M059J (cell line): ENCODE results near the gene SLC38A11. TPM values are rescaled to one million over a fixed set of nuclear protein-coding genes. Genes with fewer than 3 reads are reported as not detected.

ENCODE experiments used
- DNase-seq: peaks from one replicate; pipeline ENCODE4 v3.0.0-alpha.2; 2012; ENCODE audit warnings: low read depth
- total RNA-seq: library from RNA; depleted of rRNA; stranded (reverse); fragments of >200 nt; shearing (Covaris generic); gene quantifications from 2 replicates; pipeline ENCODE4 v1.2.3, GENCODE V29; 2014

The SLC38A11 gene
- total RNA-seq, 1 experiment from 2014 or later: 0.44 TPM

DNA sequence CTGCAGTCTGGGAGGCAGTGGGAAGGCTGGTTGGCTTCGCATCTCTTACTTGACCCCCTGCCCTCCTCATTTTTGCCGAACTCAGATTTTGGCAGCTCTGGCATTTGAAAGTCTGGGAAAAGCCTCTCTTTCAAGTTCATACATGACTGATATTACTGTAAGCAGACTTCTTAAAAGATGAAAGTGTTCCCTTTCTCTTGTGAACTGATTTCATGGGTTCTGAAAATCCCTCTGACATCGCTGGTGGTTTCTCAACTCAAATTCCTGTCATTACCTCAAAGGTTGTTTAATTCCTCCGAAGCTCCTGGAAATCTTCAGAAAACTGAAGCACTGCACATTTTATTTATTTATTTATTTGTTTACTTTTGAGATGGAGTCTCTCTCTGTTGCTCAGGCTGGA lies 16.9 kb upstream of the SLC38A11 start:
- peak; percentile 17 for DNase-seq

DNA sequence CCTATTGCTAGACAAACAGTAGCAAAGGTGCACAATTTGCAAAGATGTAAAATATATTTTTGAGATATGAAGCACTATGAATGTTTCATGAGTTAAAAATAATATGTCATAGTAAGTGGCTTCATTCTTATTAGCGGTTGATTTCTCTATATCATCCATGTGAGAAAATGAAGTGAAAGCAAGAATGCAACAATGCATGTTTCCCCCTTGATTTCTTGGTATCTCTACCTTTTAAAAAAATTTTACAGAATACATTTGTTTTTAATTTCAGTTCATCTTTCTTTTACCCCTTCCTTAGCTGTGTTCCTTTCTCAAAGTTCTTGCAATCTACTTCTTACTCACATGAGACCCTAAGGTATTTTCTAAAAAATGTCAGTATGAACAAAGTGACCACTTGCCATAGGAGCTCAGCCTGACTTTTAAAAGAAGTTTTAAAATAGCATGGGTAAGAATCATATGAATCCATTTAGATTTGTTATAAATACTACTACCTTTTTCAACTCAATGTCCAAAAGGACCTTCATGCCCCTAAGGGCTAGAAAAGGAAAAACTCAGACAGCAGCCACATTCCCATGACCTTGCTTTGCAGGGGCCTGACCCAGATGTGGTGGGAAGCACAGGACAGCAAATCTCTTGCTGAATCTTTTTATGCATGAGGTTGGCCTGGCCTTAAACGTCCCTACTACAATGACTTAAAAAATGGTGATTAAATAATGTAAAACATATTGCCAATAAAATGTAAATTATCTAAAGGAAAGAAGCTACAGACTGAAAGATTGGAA lies 14.8 kb upstream of the SLC38A11 start:
- DNase-seq: peak; percentile 40

GRCh38 chr2:164967781-164968228 lies 12.5 kb upstream of the SLC38A11 start:
- DNase-seq: peak; percentile 99

DNA sequence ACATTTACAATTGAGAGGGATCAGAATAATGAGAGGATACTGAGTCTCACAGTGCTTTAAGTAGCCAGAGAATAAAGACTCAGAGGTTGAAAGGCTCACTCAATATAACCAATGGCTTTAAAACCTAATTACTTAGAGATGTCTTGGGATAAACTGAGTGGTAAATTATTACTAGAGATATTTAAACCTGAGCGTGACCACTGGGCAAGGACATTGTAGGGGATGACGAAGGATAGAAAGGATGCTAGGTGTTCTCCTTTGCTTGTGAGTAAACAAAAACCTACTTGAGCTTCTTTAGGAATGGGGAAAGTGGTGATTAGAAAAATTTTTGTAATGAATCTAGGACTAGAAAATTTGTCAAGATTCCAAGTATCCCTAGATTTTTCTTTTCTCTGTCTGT lies 12.0 kb upstream of the SLC38A11 start:
- no peak for DNase-seq

- peak; percentile 63 for DNase-seq
Measured at GRCh38 chr2:164964700-164965099, 9.4 kb upstream of the SLC38A11 start.

GRCh38 chr2:164960159-164960558 lies 4.8 kb upstream of the SLC38A11 start:
- DNase-seq: no peak

DNA sequence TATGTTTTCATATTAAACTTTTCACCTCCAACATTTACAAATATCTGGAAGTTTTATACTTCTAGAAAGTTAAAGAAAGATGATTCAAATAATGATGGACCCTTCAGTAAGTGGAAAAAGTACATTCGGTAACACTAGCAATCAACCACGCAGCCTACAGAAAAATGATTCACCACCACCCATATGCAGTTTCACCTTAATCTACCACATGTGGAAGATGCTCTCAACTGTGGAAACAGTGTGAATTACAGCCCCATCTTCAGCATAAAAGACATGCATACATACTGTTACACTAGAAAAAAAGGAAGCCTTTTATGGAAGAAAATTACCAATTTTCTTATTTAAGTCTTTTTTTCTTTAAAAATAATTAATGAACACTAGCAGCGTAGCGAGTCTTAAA lies 1.1 kb downstream of the SLC38A11 start:
- no peak for DNase-seq

DNA sequence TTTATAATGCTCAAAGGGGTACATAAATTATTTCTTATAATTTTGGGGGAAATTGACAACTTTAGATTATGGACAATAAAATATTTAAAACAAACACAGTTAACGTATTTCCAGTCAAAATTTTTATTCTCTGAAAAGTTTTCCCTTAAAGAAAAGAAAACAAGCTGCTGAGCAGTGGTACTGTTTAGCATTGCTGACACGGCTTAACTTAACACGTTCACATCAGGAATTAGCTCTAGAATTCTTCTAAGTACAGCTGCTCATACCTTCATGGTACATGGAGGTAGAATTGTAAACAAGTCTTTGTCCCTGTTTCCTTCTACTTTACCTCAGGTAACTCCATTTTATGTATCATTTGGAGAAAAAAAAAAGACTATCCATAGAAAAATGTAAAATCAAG lies 2.0 kb downstream of the SLC38A11 start:
- no peak for DNase-seq

GRCh38 chr2:164952057-164952702 lies 3.1 kb downstream of the SLC38A11 start:
- DNase-seq: no peak

DNA sequence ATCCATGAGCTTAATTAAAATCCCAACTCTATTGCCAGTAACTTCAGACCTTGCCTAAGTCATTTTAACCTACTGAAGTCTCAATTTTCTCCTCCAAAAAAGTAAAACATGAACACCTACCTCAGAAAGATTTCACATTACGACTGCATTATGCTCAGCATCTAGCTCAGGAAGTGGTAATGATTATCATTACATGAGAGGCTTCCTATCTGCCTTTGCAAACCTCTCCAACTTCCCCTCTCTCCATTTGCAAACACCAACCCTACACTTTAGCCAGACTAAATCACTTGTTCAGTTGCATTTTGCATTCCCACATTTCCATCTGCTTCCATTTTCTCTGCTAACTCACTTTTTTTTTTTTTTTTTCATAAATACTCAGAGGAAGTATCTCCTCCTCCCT lies 6.8 kb downstream of the SLC38A11 start:
- DNase-seq: no peak

GRCh38 chr2:164947281-164947680 lies 8.0 kb downstream of the SLC38A11 start:
- DNase-seq: no peak

- DNase-seq: no peak
Measured at GRCh38 chr2:164943289-164943688, 12.0 kb downstream of the SLC38A11 start.

GRCh38 chr2:164937864-164938401 lies 17.4 kb downstream of the SLC38A11 start:
- no peak for DNase-seq

- no peak for DNase-seq
Measured at GRCh38 chr2:164935118-164936101, 19.9 kb downstream of the SLC38A11 start.

DNA sequence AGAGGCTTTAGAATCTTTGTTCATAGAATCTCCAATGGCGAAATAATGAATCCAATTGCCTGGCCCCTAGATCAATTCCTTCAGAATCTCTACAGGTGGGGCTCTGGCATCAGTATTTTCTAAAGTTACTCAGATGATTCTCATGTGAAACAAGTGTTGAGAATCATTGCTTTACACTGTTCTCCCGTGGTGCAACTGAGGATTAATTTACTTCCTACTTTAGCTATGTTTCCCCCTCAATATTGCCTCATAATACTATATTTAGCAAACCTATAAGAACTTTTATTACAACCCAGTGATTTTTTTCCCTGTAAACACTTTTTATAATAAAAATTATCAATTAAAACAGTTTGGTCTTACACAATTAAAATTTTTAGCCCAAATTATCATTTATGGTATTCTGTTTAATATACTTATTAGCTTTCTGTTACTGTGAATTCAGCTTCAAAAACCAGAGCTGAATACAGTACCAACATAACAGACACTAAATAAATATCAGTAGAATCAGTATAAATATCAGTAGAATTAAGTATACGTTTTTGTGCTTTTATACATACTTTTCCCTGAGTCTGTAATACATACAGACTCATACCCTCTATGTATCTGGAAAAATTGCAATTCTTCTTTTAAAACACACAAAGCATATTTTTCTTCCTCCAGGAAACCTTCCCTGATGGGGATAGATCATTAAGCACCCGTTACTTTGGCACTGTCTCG lies 20.8 kb downstream of the SLC38A11 start:
- DNase-seq: no peak

DNA sequence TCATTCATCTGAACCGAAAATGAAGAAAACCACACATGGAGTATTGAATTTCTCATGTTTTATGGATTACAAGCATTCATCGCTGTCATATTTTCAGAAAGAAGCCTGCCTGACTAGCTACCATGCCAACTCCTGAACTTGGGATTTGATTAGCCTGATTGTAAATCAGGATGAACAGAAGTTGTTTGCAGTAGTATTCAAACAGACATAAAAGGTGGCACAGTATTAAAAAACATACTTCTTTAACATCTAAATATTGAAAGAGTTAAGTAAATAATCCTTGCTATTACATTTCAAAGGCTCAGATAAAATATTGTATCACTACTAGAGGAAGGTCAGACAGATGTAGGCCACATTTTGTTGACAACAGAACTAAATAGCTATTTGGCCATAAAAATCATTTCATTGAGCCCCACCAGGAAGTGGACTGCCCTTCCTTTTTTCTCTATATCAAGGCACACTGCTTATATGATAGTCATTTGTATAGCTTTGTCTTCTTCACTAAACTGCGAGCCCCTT lies 21.6 kb downstream of the SLC38A11 start:
- no peak for DNase-seq

GRCh38 chr2:164932377-164932776 lies 22.9 kb downstream of the SLC38A11 start:
- DNase-seq: no peak

DNA sequence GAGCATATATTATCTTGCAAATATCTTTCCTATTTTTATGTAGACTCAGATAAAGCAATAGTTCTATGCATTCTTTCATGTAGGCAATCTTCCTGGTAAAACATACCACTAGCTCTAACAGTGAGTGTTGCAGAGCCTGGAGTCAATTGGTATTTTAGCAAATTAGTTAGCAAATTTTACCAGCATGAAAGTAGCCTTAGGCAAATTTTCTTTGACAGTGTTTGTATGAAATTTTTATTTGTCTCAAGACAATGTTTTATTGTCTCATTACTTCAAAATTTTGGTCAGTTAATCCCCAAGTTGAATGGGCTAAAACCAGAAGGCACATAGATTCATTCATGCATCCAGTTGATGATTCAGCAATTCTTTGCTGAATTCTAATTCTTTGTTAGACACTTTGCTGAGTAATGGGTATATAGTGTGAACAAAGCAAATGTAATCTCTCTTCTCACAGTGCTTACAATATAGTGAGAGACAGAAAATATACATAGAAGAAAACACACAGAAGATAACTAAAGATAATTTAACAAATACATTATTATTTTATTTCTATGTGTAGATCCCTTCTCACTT lies 27.1 kb downstream of the SLC38A11 start:
- DNase-seq: peak; percentile 28

GRCh38 chr2:164922134-164922533 lies 33.2 kb downstream of the SLC38A11 start:
- DNase-seq: no peak

GRCh38 chr2:164920430-164920829 lies 34.9 kb downstream of the SLC38A11 start:
- DNase-seq: peak; percentile 91
